Omental fat pad (tissue), 4 donors: ENCODE results near the gene SLC4A1AP. TPM values are rescaled to one million over a fixed set of nuclear protein-coding genes. Genes with fewer than 3 reads are reported as not detected.

Experiments used
- ATAC-seq: fragments of 150-250 bp; one replicate; pipeline ENCODE4 v1.9.1; 2016; ENCODE audit warnings: mild to moderate bottlenecking, moderate library complexity; ENCODE audit not compliant: low FRiP score
- DNase-seq: peaks from one replicate; pipeline ENCODE4 v3.0.0-alpha.2; 2019; ENCODE audit warnings: low spot score
- total RNA-seq, 4 donors: library from RNA; depleted of rRNA; stranded (reverse); fragments of >200 nt; gene quantifications; one replicate each; pipeline ENCODE4 v1.1.0, GENCODE V29; 2016
- TF ChIP-seq, protein P1 (sequence below), 3 donors: fragments of 450-650 bp; IDR thresholded peaks; one replicate each; pipeline ENCODE4 v1.5.1; 2016 to 2017; ENCODE audit warnings: antibody characterized with exemption in 3 of 3, mild to moderate bottlenecking in 3 of 3, moderate library complexity in 2 of 3

SLC4A1AP gene
- total RNA-seq, 4 donors from 2014 or later = 16.1 to 24.1 (median 20.4) TPM

DNA sequence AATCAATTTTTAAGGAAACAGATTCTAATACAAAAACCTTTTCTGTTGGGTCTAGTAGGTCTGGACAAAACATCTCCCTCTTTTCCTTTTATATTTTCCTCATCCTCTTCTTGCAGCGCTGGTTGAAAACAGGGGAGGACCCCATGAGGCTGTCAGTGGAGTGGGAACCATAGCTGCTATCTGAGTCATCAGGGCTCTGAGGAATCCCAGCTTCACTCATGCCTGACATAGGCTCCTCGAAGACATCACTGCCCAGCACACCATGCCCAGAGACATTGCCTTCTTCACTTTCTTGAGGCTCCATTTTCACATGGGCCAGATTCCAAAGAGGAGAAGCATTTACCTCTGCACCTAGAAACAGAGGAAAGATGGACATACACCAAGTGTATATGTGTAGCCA, 10.3 kb upstream of the SLC4A1AP start:
- no peak for DNase-seq
- TF ChIP-seq, protein P1, sequence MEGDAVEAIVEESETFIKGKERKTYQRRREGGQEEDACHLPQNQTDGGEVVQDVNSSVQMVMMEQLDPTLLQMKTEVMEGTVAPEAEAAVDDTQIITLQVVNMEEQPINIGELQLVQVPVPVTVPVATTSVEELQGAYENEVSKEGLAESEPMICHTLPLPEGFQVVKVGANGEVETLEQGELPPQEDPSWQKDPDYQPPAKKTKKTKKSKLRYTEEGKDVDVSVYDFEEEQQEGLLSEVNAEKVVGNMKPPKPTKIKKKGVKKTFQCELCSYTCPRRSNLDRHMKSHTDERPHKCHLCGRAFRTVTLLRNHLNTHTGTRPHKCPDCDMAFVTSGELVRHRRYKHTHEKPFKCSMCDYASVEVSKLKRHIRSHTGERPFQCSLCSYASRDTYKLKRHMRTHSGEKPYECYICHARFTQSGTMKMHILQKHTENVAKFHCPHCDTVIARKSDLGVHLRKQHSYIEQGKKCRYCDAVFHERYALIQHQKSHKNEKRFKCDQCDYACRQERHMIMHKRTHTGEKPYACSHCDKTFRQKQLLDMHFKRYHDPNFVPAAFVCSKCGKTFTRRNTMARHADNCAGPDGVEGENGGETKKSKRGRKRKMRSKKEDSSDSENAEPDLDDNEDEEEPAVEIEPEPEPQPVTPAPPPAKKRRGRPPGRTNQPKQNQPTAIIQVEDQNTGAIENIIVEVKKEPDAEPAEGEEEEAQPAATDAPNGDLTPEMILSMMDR (IDR thresholded peaks at IDR 0.05) = no peak
- ATAC-seq = no peak

DNA sequence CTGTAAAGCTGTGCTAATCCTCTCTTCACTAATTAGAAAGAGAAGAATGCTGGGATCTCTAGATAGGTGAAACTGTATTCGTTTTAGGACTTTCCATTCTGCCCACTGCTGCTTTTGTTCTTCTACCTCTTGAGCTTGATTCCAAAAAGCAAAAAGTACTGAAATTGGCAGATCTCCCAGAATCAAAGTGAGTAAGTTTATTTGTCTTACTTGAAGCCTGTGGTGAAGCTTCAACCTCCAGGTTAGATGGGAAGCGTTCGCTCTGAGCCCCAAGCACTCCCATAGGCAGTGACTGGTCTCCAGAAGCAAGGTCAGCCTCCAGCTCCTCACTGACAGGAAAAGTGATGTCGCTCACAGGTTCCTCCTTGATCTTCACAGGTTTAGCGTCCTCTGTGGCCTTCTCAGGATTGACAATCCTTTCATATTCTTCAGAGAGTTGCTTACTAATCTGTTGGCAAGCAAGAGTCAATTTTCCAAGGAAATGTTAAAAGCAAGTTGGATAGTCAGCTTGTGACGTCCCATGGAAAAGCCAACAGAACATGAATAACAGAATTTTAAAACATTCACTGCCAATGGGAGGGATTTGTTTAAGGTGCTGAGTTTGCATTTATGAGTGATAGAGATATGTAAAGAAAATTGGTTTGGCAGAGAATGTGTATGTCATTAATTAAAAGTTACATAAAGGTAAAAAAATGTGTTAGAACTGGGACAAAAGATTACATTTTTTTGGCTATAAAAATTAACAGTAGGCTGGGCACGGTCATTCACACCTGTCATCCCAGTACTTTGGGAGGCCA, 8.3 kb upstream of the SLC4A1AP start:
- DNase-seq (no peak), ATAC-seq (no peak)
- TF ChIP-seq, protein P1 (IDR thresholded peaks at IDR 0.05) = no peak

DNA sequence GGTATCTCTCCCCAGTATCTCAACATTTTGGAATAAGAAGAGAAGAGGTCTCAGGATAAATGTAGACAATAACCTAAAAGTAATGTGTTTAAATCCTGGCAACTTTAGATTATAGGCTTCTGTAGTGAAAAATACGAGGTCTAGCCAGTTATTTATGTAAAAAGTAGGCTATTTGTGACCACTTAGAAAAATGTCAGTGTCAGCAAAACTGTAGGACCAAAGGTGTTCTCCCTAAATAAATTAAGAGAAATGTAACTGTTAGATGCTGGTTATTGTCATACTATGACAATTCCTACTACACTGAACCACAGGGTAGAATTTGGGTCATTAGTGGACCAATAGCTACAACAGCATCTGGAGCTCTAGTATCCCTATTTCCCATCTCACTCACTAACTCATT, 2.3 kb upstream of the SLC4A1AP start:
- TF ChIP-seq, protein P1 (IDR thresholded peaks at IDR 0.05) = no peak
- no peak for ATAC-seq
- DNase-seq = no peak

DNA sequence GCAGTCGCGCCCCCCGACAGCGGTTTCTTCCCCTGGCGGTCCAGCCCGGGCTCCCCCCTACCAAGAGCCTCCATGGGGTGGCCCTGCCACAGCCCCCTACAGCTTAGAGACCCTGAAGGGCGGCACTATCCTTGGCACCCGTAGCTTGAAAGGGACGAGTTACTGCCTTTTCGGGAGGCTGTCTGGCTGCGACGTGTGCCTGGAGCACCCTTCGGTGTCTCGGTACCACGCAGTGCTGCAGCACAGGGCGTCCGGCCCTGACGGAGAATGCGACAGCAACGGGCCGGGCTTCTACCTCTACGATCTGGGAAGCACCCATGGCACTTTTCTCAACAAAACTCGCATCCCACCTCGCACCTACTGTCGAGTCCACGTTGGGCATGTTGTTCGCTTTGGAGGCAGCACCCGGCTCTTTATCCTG, 475 bp downstream of the SLC4A1AP start:
- DNase-seq (no peak), ATAC-seq (no peak)
- TF ChIP-seq, protein P1 (IDR thresholded peaks at IDR 0.05) = no peak

DNA sequence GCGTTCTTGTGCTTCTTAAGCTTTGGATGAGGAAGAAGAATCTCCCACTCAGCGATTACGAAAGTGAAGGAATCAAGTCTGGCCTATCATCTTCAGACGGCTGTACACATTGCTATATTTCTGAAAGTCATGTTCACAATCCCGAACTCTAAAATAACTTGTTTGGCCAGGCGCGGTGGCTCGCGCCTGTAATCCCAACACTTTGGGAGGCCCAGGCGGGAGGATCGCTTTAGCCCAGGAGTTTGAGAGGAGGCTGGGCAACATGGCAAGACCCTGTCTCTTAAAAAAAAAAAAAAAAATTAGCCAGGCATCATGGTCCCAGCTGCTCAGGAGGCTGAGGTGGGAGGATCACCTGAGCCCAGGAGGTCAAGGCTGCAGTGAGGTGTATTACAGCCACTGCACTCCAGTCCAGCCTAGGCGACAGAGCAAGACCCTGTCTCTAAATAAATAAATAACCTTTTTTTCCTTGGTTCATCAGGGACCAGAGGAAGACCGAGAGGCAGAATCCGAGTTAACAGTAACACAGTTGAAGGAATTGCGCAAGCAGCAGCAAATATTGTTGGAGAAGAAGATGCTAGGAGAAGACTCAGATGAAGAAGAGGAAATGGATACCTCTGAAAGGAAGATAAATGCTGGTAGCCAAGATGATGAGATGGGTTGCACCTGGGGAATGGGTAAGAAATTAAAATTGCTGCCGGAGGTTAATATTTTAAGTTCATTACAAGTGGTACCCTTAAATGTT, 1.1 kb downstream of the SLC4A1AP start:
- ATAC-seq = no peak
- TF ChIP-seq, protein P1 (IDR thresholded peaks at IDR 0.05) = no peak
- no peak for DNase-seq

DNA sequence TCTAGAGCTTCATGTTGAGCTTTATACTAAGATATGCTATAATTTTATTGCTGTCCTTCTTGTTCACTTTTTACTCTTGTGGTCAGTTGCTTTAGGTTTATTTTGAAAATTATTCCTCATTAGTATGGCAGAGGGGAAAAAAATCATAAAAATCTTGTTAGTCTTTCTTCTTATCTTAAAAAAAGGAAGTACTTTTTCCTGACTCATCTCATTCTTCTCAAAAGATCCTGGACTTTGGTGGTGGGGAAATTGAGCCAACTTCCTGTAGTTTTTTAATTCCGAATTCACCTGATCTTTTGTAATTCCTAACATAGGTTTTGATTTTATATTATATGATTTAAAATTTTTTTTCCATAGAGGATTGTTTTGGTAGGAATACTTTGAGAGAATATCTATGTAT, 3.8 kb downstream of the SLC4A1AP start:
- ATAC-seq (no peak), DNase-seq (no peak)
- TF ChIP-seq, protein P1 (IDR thresholded peaks at IDR 0.05) = no peak
